ENCODE measurements around the gene ANKRD6.

The ANKRD6 gene

DNA sequence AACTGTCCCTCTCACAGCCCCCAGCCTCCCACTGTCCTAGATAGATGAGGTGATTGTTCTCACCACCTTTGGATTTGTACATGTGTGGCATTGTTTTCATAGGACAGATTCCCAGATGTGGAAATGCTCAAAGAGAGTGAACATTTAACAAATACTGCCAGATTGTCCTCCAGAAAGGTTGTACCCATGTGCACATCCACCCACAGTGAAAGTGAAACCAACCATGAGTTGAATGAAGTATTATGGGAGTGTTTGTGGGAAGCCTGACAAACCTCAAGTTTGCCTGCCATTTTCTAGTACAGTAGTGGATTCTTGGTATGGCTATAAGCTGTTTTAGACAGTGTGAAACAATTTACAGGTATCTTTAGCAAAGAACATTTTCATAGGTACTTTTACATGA, 42.7 kb downstream of the ANKRD6 start:
- no peak for DNase-seq

DNA sequence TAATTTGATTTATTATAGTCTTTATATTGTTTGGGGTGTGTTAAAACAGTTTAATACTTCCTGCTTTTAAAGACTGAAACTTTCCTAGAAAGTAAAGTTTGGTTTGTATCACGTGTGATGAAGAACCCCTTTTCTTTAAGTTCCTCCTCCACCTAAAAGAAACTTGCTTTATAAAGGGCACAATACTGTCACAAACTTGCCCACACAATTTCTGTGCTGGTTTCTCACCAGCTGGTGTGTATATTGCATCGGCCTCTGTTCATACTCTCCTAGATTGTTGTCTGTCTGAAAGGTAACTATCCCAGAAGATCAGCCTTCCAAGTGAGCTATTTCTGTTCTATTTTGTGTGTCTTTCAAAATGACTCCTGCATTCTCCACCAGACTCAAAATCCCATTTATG, 46.9 kb downstream of the ANKRD6 start:
- DNase-seq, result no peak

DNA sequence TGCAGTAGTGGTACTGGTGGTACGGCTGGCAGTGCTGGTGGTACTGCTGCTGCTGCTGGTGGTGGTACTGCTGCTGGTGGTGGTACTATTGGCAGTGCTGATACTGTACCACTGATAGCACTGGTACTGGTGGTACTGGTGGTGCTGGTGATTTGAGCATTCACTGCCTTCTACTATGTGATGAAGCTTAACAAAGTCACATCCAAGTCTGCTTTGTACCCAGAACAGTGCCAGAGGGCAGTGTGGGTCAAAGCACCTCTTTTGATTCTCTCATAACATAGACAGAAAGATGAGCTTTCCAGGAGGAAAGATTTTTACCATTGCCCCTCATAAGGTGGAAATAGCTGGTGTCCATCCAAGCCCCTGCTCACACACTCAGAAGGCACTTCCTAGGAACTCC, 48.7 kb downstream of the ANKRD6 start:
- no peak for DNase-seq

DNA sequence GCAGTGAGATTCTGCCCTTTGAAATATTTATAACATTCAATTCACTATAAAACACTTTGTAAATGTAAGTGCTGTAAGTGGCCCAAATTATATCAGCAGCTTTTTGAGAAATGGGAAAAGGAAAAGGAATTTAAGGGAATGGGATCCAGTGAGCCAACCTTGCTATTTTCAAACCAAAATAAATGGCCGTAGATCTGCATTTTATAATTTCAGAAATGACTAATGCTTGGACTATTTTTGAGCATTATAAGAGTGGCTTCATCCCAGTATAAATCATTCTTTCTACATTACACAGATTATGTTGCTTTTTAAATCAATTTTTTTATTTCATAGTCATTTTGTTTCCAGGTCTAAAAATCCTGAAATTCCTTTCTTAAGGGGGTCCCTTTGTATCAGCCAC, 49.2 kb downstream of the ANKRD6 start:
- DNase-seq, result no peak

DNA sequence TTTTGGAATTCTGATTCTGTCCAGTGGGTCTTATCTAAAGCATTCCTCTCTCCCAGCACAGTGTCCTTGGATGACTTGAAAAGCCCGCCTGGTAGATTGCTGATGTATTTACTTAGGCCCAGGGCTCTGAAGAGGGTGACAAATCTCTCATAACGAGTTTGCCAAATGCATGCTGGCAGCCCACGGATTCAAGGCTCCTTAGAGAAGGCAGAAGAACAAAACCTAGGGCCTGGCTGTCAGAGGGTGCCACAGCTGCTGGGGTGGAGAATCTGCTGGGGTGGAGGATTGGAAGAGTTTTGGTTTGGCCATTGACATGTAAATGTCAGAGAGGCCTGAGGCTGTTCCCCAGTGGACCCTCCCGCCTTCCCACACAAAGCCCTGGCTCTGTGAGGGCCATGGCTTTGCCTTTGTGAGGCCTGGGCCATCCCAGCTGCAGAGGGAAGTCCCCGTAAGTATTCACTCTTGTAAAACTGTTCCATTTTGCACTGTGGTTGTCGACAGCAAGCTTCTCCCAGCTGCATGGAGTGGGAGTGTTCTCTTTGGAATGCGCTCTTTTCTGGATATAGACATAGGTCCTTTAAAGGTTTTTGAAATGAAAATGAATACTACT, 50.3 kb downstream of the ANKRD6 start:
- DNase-seq, result no peak

DNA sequence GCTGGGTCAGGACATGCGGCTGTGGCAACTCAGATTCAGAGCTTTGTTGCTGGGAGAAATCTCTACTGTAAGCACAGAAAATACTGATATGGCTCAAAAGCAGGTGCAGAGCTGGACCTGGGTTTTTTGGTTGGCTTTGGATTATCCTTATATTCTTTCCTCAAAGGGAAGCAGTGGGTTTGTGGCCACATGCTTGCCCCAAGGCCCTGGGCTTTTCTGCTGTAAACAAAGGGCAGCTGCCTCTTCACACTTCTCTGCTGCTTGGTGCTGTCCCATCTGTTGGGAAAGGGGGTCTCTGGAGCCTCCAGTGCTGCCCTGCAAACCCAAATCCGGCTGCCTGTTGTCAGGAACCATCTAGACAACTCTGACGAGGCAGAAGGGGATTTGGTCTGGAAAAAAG, 52.4 kb downstream of the ANKRD6 start:
- no peak for DNase-seq

DNA sequence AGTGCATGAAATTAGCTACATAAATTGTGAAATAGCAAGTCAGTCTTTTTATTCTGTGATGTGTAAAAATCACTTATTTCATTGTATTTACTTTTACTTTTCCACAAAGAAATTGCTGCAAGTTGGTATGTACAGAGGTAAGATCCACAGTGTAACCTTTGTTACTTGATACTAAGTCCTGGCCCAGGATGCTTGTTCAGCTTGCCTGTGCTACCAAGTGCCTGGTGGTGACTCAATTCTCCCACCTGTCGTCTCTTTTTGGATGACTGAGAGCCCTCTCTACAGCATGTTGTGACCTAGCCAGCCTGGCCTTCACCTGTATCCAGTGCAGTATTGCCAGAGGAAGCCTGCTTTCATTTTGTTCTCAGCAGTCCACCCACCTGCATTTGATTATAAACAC, 54.9 kb downstream of the ANKRD6 start:
- no peak for DNase-seq

DNA sequence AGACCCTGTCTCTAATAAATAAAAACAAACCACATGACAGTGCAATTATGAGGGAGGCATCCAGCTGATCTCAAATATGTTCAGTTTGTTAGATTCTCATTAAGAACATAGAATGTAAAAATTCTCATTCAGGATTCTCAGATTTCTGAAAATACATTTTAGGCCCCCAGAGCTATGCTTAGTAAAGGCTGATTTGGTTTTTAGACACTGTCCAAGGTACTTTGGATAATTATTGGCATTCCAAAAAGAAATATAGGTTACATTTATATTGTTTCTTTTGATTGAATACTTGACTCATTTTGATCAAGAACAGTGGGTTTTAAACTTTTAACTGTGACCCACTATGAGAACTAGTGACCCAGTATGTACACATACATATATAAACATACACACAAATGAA, 55.5 kb downstream of the ANKRD6 start:
- no peak for DNase-seq

DNA sequence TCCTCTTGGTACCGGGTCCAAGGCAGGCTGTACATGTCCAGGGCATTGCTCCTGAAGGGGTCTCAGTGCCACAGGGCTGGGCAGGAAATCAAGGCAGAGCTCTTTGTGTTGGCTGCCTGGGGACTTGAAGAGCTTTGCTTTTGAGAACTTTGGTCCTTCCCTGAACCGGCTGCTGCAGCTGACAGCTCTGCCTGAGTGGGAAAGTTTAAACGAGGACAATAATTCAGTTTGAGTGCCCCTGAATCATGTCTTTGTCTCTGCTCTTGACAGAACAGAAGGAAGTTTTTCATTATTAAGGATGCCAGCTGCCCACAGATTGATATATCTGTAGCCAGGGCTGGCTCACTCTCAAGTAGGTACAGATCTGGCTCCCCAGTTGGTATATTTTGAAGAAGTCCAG, 56.1 kb downstream of the ANKRD6 start:
- no peak for DNase-seq

DNA sequence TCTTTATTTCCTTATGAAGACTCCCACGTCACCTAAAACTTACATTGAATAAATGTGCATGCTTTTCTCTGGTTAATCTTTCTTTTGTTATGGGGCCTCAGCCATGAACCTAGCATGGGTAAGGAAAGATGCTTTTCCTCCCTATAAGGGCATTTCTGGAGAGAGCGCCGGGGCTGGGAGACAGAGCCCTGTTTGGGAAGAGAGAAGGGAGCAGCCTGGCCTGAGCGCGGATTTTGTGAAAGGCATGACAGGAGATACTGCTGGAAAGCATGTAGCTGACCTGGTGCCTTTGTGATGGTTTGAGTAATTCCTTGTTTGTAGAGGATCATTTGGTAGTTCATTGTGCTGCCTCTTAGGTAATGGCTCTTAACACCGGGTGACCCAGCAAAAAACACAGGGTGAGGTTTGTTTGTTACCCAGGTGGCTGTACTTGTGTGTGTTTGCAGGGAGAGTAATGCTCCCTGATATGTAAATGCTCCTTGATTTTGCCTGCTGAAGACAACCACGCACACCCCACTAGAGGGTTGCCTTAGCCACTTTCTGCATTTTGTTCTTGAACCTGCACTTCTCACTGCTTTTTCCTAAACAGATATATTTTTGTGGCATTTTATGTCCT, 59.2 kb downstream of the ANKRD6 start:
- DNase-seq, result no peak

DNA sequence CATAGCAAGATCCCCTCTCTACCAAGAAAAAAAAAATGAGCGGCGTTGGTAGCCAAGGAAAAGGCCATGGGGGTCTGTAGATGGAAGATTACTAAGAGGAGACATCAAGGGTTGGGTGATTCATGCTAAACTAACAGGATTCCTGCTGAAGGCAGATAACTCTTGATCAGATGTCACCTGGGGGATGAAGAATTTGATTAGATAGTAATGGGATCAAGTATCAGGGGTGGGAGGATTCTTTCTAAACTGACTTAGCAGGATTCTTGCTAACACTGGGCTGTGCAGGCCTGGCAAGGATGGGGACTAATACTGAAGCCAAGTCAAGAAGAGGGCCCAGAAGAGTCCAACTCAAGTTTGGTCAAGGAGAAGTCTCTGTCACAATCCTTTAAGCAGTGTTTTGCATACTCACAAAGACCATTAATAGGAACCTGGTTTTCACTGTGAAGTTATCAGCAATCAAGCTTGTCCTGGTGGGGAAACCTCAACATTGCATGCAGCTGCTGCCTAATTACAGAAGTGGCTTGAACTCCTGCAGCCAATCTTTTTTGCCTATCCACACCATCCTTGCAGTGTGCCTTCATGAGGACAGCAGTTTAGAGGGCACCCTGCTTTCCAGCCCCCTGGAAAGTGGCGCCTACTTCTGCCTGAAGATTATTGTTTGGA, 61.3 kb downstream of the ANKRD6 start:
- DNase-seq, result no peak

DNA sequence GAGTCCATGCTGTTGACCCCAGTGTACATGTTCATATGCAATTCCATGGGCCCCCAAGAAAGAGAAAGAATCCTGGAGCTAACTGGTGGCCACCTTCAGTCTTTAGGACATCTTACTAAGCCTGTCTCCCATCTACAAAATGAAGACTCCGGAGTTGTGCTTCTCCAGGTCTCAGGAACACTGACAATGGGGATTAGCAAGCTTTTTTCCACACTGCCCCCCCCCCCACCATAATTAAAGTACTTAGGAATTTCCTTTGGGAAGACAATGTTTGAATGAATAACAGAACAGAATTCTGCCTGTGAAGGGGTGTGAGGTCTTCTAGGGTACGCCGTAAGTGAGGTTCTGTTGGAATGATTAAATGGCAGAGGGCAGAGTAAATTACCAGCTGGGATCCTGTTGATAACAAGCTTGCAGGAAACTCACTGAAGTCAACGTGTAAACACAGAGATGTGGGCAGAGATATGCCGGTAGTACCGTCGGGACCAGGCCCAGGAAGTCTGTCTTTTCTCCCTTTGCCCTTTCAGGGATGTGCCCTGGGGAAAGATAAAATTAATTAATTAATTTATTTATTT, 63.1 kb downstream of the ANKRD6 start:
- no peak for DNase-seq

DNA sequence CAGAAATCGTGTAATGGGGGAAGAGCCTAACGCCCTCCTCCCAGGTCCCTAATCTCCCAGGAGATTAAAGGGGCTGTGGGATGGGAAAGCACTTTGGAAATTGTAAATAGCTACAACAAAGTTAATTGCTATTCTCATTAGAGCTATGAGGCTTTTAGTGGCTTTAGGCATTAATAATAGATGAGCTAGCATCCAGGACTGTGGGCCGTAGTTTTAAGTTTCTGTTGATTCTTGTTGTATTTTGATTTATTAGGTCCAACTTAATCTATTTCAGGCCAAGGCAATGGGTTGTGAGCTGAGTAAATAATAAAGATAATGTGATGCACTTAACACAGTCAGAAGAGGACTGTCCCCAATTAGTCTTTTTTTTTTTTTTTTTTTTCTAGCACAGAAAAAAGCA, 67.7 kb downstream of the ANKRD6 start:
- DNase-seq, result no peak

DNA sequence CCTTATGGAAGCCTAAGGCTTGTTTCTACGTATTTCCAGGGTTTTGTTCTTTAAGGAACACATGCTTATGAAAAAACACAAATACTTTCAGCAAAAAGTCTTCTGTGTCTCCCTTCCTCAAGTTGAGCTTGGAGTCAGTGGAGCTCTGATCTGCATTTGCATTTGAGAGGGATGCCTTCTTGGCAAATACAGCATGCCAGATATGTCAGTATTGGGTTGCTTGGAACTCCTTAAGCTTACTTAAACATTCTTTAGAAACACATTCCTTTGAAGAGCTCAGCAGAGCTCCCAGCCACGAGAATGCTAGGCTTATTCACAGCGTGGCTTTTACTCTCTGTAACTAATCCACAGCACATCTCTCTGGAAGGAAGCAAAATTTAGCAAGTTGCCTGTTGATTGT, 68.3 kb downstream of the ANKRD6 start:
- no peak for DNase-seq

DNA sequence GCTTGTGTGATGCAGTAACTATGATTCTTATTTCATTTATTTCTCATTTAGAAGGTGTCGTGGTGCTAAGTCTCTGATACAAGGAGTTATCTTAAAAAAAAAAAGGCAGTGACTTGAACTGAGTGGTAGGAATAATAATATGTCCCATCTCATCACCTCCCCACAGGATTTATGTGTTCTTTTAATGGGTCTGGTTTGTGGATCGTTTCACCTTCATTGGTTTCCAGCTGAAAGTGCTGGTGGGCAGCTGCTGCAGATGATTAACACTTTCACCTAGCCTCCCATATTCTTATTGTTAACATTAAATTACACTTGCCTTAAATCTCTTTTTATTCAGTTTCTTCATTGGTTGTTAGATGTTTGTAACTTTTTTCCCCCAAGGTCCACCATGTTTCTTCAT, 68.8 kb downstream of the ANKRD6 start:
- no peak for DNase-seq

DNA sequence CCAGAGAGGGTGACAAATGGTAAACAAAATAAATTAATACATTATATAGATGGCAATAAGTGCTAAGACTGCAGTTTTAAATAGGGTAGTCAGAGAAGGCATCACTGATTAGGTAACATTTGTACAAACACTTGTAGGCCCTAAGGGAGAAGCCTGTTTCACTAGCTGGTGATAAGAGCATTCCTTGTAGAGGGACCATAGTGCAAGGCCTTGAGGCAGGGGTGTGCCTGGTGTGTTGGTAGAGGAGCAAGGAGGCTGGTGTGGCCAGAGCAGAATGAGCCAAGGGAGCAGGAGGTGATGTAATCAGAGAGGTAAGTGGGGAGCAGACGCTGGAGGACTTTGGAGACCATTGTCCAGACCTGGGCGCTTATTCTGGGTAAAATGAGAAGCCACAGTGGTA, 70.7 kb downstream of the ANKRD6 start:
- DNase-seq, result no peak

DNA sequence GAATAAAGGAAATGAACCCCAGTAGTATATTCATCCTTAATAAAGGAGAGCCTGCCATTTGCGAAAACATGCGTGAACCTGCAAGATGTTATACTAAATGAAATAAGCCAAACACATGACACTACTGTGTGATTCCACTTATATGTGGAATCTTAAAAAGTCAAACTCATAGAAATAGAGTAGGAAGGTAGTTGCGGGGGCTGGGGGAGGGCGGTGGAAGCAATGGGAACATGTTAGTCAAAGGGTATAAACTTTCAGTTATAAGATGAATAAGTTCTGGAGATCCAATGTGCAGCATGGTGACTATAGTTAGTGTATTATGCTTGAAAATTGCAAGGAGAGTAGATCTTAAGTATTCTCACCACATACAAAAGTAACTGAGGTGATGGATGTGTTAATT, 72.9 kb downstream of the ANKRD6 start:
- DNase-seq, result no peak

DNA sequence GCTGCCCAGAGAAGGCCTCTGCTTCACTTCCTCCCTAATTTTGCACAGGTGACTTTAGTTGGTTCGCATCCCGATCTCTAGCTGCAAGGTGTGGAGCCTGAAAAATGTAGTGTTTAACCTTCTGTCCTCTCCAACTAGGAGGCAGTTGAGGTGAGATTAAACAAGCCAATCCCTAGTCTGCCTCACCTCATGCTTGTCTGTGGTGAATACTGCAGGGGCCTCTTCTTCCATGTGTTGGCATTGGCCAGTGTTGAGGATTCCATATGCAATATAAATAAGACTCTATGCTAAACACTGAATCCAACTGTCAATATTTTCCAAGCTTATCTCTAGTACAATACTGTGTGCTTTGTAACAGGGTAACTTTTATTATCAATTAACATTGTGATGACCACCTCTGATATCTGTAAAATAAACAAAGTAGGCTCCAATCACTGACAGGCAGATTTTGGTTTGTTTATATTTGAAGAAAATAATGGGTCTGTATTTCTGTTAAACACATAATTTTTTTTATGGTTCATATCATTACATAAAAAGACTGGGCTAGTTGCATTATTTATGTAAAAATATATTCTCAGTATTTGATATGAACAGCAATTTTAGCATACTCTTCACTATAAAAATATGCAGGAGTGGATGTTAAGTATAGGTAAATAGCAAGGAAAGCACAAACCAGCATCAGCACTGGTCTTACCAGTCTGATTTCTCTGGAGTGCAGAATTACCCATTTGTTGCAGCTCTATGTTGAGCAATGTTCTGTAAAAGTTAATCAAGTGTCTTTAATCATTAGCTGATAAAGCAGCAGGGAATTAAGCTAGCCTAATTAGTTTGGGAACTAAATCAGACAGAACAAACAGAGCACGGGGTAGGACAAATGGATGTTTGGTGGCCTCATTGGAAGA, 74.0 kb downstream of the ANKRD6 start:
- DNase-seq, result no peak

DNA sequence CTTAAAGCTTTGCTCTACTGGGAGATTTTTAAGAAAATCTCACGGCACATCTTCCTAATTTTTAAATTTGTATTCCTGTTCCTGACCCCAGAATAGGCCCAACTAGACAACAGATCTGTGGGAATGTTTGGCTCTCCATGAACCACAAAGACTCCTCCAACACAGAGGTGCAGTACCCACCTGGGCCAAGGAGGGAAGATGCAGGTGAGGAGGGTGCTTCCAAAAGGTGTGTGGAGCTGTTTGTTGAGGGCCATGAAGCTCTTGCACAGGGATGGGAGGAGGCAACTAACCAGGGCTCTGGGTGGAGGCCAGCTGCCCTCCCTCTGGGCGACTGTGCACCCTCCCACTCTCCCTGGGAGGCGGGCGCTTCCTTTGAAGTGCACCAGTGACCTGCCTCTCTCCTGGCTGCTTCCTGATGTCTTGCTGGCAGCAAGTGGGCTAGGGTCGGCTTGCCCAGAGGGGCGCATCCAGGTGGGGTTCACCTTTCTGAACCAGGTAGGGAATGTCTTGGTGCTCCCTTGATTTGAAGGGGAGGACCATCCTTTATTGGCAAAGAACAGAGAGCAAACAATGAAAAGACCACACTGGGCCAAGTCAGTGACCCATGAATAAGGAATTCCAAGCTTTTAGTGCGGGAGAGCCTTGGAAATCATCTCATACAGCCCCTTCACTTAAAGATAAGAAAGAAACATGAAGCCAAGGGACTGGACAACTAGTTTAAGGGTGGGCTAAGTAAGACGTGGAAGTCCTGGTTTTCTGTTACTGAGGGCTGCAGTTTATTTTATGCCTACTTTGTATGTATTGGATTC, 76.0 kb downstream of the ANKRD6 start:
- no peak for DNase-seq

DNA sequence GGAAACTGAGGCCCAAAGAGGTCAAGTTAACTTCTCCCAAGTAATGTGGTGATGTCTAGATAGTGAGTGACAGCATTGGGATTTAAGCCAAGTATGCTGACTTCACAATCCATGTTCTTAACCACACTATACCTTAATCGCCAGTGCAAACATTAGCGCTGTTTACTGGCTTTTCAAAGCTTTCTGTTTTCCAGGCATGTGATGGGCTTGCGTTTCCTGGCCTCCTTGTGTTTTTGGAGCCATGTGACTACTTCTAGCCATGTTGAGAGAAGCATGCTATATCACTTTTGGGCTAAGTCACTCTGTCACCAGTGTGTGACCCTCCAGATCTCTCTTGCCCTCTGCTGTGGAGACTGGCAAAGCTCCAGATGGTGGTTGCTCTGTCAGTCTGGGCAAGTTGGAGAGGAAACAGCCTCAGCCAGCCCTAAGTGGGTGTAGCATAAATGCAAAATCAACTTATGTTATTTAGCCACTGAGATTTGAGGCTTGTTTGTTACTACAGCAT, 76.9 kb downstream of the ANKRD6 start:
- DNase-seq, result no peak

DNA sequence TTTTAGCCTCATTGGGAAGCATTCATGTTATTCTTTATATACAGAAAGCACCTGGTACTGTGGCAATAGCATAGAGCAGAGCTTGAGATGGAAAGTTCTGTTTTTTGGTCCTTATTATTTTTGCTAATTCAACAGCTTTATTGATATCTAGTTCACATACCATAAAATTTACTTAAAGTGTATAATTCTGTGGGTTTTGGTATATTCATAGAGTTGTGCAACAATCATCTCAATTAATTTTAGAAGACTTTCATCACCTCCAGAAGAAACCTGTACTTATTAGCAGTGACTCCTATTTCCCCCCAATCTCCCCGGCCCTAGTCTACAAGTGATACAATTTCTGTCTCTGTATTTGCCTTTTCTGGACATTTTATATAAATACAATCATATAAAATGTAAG, 77.4 kb downstream of the ANKRD6 start:
- no peak for DNase-seq

DNA sequence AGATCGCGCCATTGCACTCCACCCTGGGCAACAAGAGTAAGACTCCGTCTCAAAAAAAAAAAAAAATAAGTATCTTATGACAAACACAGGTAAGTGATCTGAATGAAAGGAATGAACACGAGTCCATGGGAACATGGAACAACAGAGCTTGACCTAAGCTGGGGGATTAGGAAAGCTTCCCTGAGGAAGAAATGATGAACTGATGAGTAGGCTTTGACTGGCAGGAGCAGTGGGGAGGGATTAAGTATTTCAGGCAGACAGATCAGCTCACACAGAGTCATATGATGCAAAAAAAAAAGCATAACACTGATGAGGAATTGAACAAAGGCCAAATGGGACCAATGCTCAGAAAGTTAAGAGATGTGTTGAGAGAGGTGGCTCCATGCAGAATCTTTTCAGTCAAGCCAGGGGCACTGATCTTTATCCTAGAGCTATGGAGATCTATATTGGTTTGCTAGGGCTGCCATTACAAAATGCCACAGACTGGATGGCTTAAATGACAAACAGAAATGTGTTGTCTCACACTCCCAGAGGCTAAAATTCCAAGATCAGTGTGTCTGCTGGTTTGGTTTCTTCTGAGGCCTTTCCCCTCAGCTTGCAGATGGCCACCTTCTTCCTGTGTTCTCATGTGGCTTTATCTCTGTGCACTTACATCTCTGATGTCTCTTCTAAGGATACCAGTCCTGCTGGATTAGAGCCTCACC, 85.6 kb downstream of the ANKRD6 start:
- no peak for DNase-seq
